Activated CD8-positive, alpha-beta memory T cell treated with anti-CD3 and anti-CD28 coated beads, Interleukin-2, amount 50 U/mL, for 24 hours (primary cell): ENCODE data around the gene ERO1A.
"Not testable (repeated sequence)": the region's sequence is repeated elsewhere in the genome, so short reads cannot be mapped to it uniquely, and the experiment has no call there.

Experiments
- DNase-seq: peaks from one replicate; pipeline ENCODE4 v3.0.0-alpha.2; 2020; ENCODE audit errors: extremely low read depth

Gene ERO1A

GRCh38 chr14:52695481-52696091 lies at the start of gene ERO1A:
ERO1A (minus strand) TSS chr14:52695558; CDS start chr14:52695481, 77 bp downstream.
- no peak for DNase-seq

GRCh38 chr14:52741865-52742264 lies 46.5 kb upstream of the ERO1A start:
- DNase-seq, result no peak

GRCh38 chr14:52740751-52741150 lies 45.4 kb upstream of the ERO1A start:
- DNase-seq, result no peak

- DNase-seq, result no peak
Measured at GRCh38 chr14:52738409-52738808, 43.1 kb upstream of the ERO1A start.

GRCh38 chr14:52735921-52736489 lies 40.6 kb upstream of the ERO1A start:
- DNase-seq, result no peak

- DNase-seq, result no peak
Measured at GRCh38 chr14:52733824-52734223, 38.5 kb upstream of the ERO1A start.

- no peak for DNase-seq
Measured at GRCh38 chr14:52730709-52731111, 35.4 kb upstream of the ERO1A start.

- DNase-seq, result peak; percentile 95
Measured at GRCh38 chr14:52729925-52730708, 34.8 kb upstream of the ERO1A start, which contains the start of gene STYX. STYX (plus strand) TSS chr14:52730166; CDS start chr14:52730475, 309 bp downstream.

GRCh38 chr14:52729585-52729924 lies 34.2 kb upstream of the ERO1A start:
- DNase-seq, result no peak

- not testable (repeated sequence) for DNase-seq
Measured at GRCh38 chr14:52729035-52729434, 33.7 kb upstream of the ERO1A start.

- DNase-seq, result not testable (repeated sequence)
Measured at GRCh38 chr14:52727509-52727908, 32.2 kb upstream of the ERO1A start.

- no peak for DNase-seq
Measured at GRCh38 chr14:52724360-52724644, 28.9 kb upstream of the ERO1A start.

- no peak for DNase-seq
Measured at GRCh38 chr14:52723514-52724359, 28.4 kb upstream of the ERO1A start.

- DNase-seq, result no peak
Measured at GRCh38 chr14:52716155-52716554, 20.8 kb upstream of the ERO1A start.

GRCh38 chr14:52711666-52712065 lies 16.3 kb upstream of the ERO1A start:
- DNase-seq, result no peak

- DNase-seq, result peak; percentile 82
Measured at GRCh38 chr14:52706724-52707706, 11.7 kb upstream of the ERO1A start, which contains the start of gene PSMC6. PSMC6 (plus strand) TSS chr14:52707200; CDS start chr14:52707220, 20 bp downstream.

- no peak for DNase-seq
Measured at GRCh38 chr14:52706286-52706685, 10.9 kb upstream of the ERO1A start.

GRCh38 chr14:52703664-52704063 lies 8.3 kb upstream of the ERO1A start:
- DNase-seq, result no peak

GRCh38 chr14:52703225-52703624 lies 7.9 kb upstream of the ERO1A start:
- no peak for DNase-seq

GRCh38 chr14:52701223-52701622 lies 5.9 kb upstream of the ERO1A start:
- DNase-seq, result no peak

- no peak for DNase-seq
Measured at GRCh38 chr14:52700701-52701172, 5.4 kb upstream of the ERO1A start.
